Skeletal muscle satellite cell (primary cell): Measurements from ENCODE around the gene RPL6. TPM values are rescaled to one million over a fixed set of nuclear protein-coding genes. Genes with fewer than 3 reads are reported as not detected.
"Not testable (repeated sequence)": the region's sequence is repeated elsewhere in the genome, so short reads cannot be mapped to it uniquely, and the experiment has no call there.

Experiments used
- H3K27me3 ChIP-seq: 2 replicates; pipeline ENCODE4 v1.7.0; 2013; ENCODE audit warnings: low read length; ENCODE audit not compliant: control insufficient read depth, insufficient read depth
- H3K36me3 ChIP-seq: 2 replicates; pipeline ENCODE4 v1.7.0; 2013; ENCODE audit warnings: mild to moderate bottlenecking, control low read depth, low read length; ENCODE audit not compliant: insufficient read depth
- H3K4me1 ChIP-seq: 2 replicates; pipeline ENCODE4 v1.7.0; 2013; ENCODE audit warnings: low read length; ENCODE audit not compliant: control insufficient read depth, insufficient read depth
- H3K4me2 ChIP-seq: 2 replicates; pipeline ENCODE4 v1.7.0; 2013; ENCODE audit warnings: mild to moderate bottlenecking, low read length
- H3K4me3 ChIP-seq: 2 replicates; pipeline ENCODE4 v1.7.0; 2013; ENCODE audit warnings: low read length
- H3K9ac ChIP-seq: 2 replicates; pipeline ENCODE4 v1.7.0; 2013; ENCODE audit warnings: mild to moderate bottlenecking, low read depth, low read length, moderate library complexity
- H3K9me3 ChIP-seq: replicated peaks from 2 replicates; pipeline ENCODE4 v1.7.0; 2013; ENCODE audit warnings: mild to moderate bottlenecking, control low read depth, low read length
- total RNA-seq: library from RNA; depleted of rRNA; stranded (reverse); fragments of >200 nt; gene quantifications from 2 replicates; pipeline ENCODE4 v1.2.3, GENCODE V29; 2012; rRNA removed

The RPL6 gene
- total RNA-seq, result 1,565 and 1,771 TPM in 2 replicates

- Histone ChIP-seq H3K27me3 (no peaks in the 10 kb centered on the region), H3K4me1 (peaks cover 17% of the 10 kb centered on the region), H3K4me2 (peak within 1 kb of the TSS; percentile 86), H3K9ac (peak within 1 kb of the TSS; percentile 97), H3K9me3 (no peaks in the 10 kb centered on the region), H3K4me3 (peak within 1 kb of the TSS; percentile 87), H3K36me3 (peaks cover 40% of the 10 kb centered on the region)
Measured at GRCh38 chr12:112409064-112409905, at the start of gene RPL6. TSS of gene RPL6 (minus strand) at chr12:112409605. CDS start at chr12:112408656, 949 bp downstream.

GRCh38 chr12:112458751-112459150, 49.3 kb upstream of the RPL6 start:
- Histone ChIP-seq H3K9ac (no peak overlapping the region), H3K4me3 (no peak overlapping the region), H3K4me2 (no peak overlapping the region), H3K36me3 (peaks cover 39% of the 10 kb centered on the region), H3K4me1 (no peaks in the 10 kb centered on the region), H3K9me3 (no peaks in the 10 kb centered on the region), H3K27me3 (no peaks in the 10 kb centered on the region)

GRCh38 chr12:112458330-112458729, 48.9 kb upstream of the RPL6 start:
- no peaks in the 10 kb centered on the region for H3K9me3 ChIP-seq
- H3K4me1 ChIP-seq, result no peaks in the 10 kb centered on the region
- H3K4me3 ChIP-seq, result no peak overlapping the region
- peaks cover 42% of the 10 kb centered on the region for H3K36me3 ChIP-seq
- no peak overlapping the region for H3K9ac ChIP-seq
- no peak overlapping the region for H3K4me2 ChIP-seq
- H3K27me3 ChIP-seq, result no peaks in the 10 kb centered on the region

GRCh38 chr12:112457142-112457541, 47.7 kb upstream of the RPL6 start:
- peaks cover 44% of the 10 kb centered on the region for H3K36me3 ChIP-seq
- H3K27me3 ChIP-seq, H3K4me2 ChIP-seq, H3K4me3 ChIP-seq, H3K9ac ChIP-seq, H3K4me1 ChIP-seq, H3K9me3 ChIP-seq: not testable (repeated sequence)

GRCh38 chr12:112456029-112456428, 46.6 kb upstream of the RPL6 start:
- peaks cover 44% of the 10 kb centered on the region for H3K36me3 ChIP-seq

GRCh38 chr12:112450725-112451124, 41.3 kb upstream of the RPL6 start:
- H3K4me1 ChIP-seq, result no peaks in the 10 kb centered on the region
- peaks cover 36% of the 10 kb centered on the region for H3K36me3 ChIP-seq
- no peak overlapping the region for H3K4me3 ChIP-seq
- no peaks in the 10 kb centered on the region for H3K9me3 ChIP-seq
- no peak overlapping the region for H3K4me2 ChIP-seq
- no peaks in the 10 kb centered on the region for H3K27me3 ChIP-seq
- H3K9ac ChIP-seq, result no peak overlapping the region

More at GRCh38 chr12:112456029-112456428, 46.6 kb upstream of the RPL6 start:
- no peak overlapping the region for H3K4me2 ChIP-seq
- no peaks in the 10 kb centered on the region for H3K4me1 ChIP-seq
- no peaks in the 10 kb centered on the region for H3K27me3 ChIP-seq
- no peak overlapping the region for H3K9ac ChIP-seq
- no peaks in the 10 kb centered on the region for H3K9me3 ChIP-seq
- no peak overlapping the region for H3K4me3 ChIP-seq

- peaks cover 18% of the 10 kb centered on the region for H3K36me3 ChIP-seq
- H3K4me3 ChIP-seq, H3K9me3 ChIP-seq: not testable (repeated sequence)
Measured at GRCh38 chr12:112448165-112448564, 38.8 kb upstream of the RPL6 start.

GRCh38 chr12:112447106-112447505, 37.7 kb upstream of the RPL6 start:
- Histone ChIP-seq H3K9me3 (no peaks in the 10 kb centered on the region), H3K36me3 (peaks cover 17% of the 10 kb centered on the region), H3K4me3 (no peak overlapping the region), H3K4me1 (no peaks in the 10 kb centered on the region), H3K9ac (no peak overlapping the region), H3K4me2 (no peak overlapping the region), H3K27me3 (no peaks in the 10 kb centered on the region)

More at GRCh38 chr12:112448165-112448564, 38.8 kb upstream of the RPL6 start:
- not testable (repeated sequence) for H3K4me2 ChIP-seq, H3K27me3 ChIP-seq, H3K4me1 ChIP-seq, H3K9ac ChIP-seq

GRCh38 chr12:112446008-112446725, 36.8 kb upstream of the RPL6 start:
- Histone ChIP-seq H3K4me3 (no peak overlapping the region), H3K27me3 (no peaks in the 10 kb centered on the region), H3K36me3 (peaks cover 17% of the 10 kb centered on the region), H3K4me1 (no peaks in the 10 kb centered on the region), H3K9ac (no peak overlapping the region), H3K9me3 (no peaks in the 10 kb centered on the region), H3K4me2 (no peak overlapping the region)

- Histone ChIP-seq H3K4me1 (no peaks in the 10 kb centered on the region), H3K36me3 (peaks cover 9% of the 10 kb centered on the region), H3K9me3 (no peaks in the 10 kb centered on the region), H3K4me3 (no peak overlapping the region), H3K27me3 (no peaks in the 10 kb centered on the region), H3K9ac (no peak overlapping the region), H3K4me2 (no peak overlapping the region)
Measured at GRCh38 chr12:112443916-112444315, 34.5 kb upstream of the RPL6 start.

GRCh38 chr12:112440653-112441052, 31.2 kb upstream of the RPL6 start:
- not testable (repeated sequence) for H3K9me3 ChIP-seq, H3K4me1 ChIP-seq, H3K36me3 ChIP-seq, H3K4me2 ChIP-seq, H3K4me3 ChIP-seq, H3K27me3 ChIP-seq, H3K9ac ChIP-seq
